Stomach smooth muscle (tissue), 2 donors: ENCODE results near the gene PCNX3.

Source experiments
- H3K27ac ChIP-seq: one replicate; pipeline ENCODE4 v1.7.0; 2013; ENCODE audit warnings: mild to moderate bottlenecking, low read length, inconsistent platforms
- H3K27me3 ChIP-seq, 2 donors: one replicate each; pipeline ENCODE4 v1.7.0; 2013; ENCODE audit warnings: low read length in 2 of 2; ENCODE audit not compliant: insufficient read depth in 2 of 2, control insufficient read depth in 1 of 2
- H3K36me3 ChIP-seq, 2 donors: one replicate each; pipeline ENCODE4 v1.7.0; 2013; ENCODE audit warnings: low read length in 2 of 2; ENCODE audit not compliant: control insufficient read depth in 2 of 2, insufficient read depth in 2 of 2
- H3K4me1 ChIP-seq: one replicate; pipeline ENCODE4 v1.7.0; 2013; ENCODE audit warnings: low read length; ENCODE audit not compliant: control insufficient read depth, insufficient read depth
- H3K4me3 ChIP-seq, 2 donors: one replicate each; pipeline ENCODE4 v1.7.0; 2013; ENCODE audit warnings: low read length in 2 of 2
- H3K9ac ChIP-seq, 2 donors: one replicate each; pipeline ENCODE4 v1.7.0; 2013; ENCODE audit warnings: low read length in 2 of 2, mild to moderate bottlenecking in 1 of 2
- H3K9me3 ChIP-seq, 2 donors: one replicate each; pipeline ENCODE4 v1.7.0; 2013; ENCODE audit warnings: low read length in 2 of 2; ENCODE audit not compliant: control insufficient read depth in 2 of 2
- donor health status: healthy.
- donor health status: Pancreatic carcinoma.

PCNX3 gene

DNA sequence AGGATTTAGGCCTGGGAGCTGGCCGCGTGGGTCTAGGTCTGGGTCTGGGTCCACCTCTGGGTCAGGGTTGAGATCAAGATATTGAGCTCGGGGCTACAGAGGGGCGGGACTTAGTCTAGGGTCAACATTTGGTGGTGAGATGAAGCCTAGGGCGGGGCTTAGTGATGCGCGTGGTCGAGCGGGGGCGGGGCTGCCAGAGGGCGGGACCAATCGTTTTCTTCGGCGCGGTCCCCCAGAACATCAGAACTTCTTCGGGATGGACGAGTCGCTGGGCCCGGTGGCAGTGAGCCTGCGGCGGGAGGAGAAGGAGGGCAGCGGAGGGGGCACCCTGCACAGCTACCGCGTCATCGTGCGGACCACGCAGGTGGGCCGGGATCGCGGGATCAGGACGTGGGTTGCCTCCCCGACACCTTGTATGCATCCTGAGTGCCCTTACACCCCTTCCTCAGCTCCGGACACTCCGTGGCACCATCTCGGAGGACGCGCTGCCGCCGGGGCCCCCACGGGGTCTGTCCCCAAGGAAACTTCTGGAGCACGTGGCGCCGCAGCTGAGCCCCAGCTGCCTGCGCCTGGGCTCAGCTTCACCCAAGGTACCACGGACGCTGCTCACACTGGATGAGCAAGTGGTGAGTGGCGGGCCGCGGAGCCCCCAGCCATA, 26.6 kb downstream of the PCNX3 start:
- Histone ChIP-seq H3K27me3 (no peaks in the 10 kb centered on the region), H3K4me1 (peaks cover 41% of the 10 kb centered on the region), H3K27ac (no peak overlapping the region), H3K36me3 (peaks cover 4 to 10% of the 10 kb centered on the region in 2 donors), H3K4me3 (no peak overlapping the region), H3K9ac (no peak overlapping the region), H3K9me3 (no peaks in the 10 kb centered on the region)

DNA sequence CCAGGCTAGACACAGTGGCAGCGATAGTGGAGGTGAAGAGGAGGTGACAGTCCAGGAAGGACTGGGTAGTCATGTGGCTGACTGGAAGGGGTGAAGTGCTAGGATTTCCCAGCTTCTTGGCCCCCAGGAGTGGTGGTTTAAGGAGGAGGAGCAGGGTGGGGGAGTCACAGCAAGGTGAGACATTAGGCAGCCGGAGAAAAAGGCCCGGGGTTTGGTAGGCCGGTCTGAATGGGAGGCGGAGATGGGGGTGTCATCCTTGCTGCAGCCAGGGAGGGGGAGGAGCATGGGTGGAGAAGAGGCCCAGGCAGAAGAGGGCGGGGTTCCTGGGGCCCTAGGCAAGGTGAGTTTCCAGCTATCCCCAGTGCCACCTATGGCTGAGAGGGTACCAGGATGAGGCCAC, 28.4 kb downstream of the PCNX3 start:
- Histone ChIP-seq H3K36me3 (peaks cover 4 to 12% of the 10 kb centered on the region in 2 donors), H3K4me3 (no peak overlapping the region), H3K27ac (no peak overlapping the region), H3K9ac (no peak overlapping the region), H3K9me3 (no peaks in the 10 kb centered on the region), H3K4me1 (peaks cover 33% of the 10 kb centered on the region), H3K27me3 (no peaks in the 10 kb centered on the region)

DNA sequence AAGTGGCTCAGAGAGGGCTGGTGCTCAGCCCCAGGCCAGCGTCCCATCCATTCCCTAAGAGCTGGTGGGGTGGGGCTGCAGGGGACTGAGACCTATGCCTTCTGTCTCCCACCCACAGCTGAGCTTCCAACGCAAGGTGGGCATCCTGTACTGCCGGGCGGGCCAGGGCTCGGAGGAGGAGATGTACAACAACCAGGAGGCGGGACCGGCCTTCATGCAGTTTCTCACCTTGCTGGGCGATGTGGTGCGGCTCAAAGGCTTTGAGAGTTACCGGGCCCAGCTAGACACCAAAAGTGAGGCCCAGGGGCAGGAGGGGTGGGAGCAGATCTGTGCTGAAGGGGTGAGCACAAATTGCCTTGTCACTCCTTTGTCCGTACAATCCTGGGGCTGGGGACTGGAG, 29.3 kb downstream of the PCNX3 start:
- H3K36me3 ChIP-seq: peaks cover 1 to 13% of the 10 kb centered on the region in 2 donors
- H3K9ac ChIP-seq: no peak overlapping the region
- peaks cover 32% of the 10 kb centered on the region for H3K4me1 ChIP-seq
- H3K27ac ChIP-seq: no peak overlapping the region
- H3K27me3 ChIP-seq: no peaks in the 10 kb centered on the region
- no peaks in the 10 kb centered on the region for H3K9me3 ChIP-seq
- no peak overlapping the region for H3K4me3 ChIP-seq

- peaks cover 24% of the 10 kb centered on the region for H3K4me1 ChIP-seq
- no peaks in the 10 kb centered on the region for H3K27me3 ChIP-seq
- no peak overlapping the region for H3K9ac ChIP-seq
- H3K4me3 ChIP-seq: no peak overlapping the region
- no peak overlapping the region for H3K27ac ChIP-seq
- no peaks in the 10 kb centered on the region for H3K9me3 ChIP-seq
- H3K36me3 ChIP-seq: peaks cover 0 to 13% of the 10 kb centered on the region in 2 donors
Observed at GRCh38 chr11:65645710-65646109, 30.1 kb downstream of the PCNX3 start.

GRCh38 chr11:65646288-65646957, 30.8 kb downstream of the PCNX3 start:
- Histone ChIP-seq H3K9me3 (no peaks in the 10 kb centered on the region), H3K4me1 (peaks cover 21% of the 10 kb centered on the region), H3K9ac (no peak overlapping the region), H3K36me3 (peaks cover 0 to 15% of the 10 kb centered on the region in 2 donors), H3K4me3 (no peak overlapping the region), H3K27ac (no peak overlapping the region), H3K27me3 (no peaks in the 10 kb centered on the region)

DNA sequence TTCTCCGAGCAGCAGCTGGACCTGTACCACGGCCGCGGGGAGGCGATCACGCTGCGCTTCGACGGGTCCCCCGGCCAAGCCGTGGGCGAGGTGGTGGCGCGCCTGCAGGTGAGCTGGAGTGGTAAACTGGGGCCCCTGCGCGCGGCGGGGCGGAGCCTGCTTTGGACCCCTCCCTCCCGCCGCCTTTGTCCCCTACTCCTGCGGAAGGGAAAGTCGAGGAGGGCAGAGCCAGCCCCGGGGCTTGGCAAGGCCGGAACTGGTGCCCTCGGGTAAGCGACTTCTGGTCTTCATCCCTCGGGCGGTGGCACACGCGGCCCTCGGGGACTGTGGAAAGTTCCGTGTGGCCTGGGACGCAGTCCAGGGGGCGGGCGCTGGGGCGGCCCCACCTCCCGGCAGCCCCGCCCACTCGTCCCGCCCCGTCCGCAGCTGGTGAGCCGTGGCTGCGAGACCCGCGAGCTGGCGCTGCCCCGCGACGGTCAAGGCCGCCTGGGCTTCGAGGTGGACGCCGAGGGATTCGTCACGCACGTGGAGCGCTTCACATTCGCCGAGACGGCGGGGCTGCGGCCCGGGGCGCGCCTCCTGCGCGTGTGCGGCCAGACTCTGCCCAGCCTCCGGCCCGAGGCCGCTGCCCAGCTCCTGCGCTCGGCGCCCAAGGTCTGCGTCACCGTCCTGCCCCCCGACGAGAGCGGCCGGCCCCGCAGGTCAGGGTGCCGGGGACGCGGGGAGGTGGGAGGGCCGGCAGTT, 31.6 kb downstream of the PCNX3 start:
- H3K9ac ChIP-seq: no peak overlapping the region
- peaks cover 0 to 15% of the 10 kb centered on the region in 2 donors for H3K36me3 ChIP-seq
- H3K4me1 ChIP-seq: peaks cover 28% of the 10 kb centered on the region
- no peaks in the 10 kb centered on the region for H3K27me3 ChIP-seq
- H3K27ac ChIP-seq: no peak overlapping the region
- no peaks in the 10 kb centered on the region for H3K9me3 ChIP-seq
- peak overlapping the region in 1 of 2 donors; percentile 49 for H3K4me3 ChIP-seq

- H3K27me3 ChIP-seq: no peaks in the 10 kb centered on the region
- H3K27ac ChIP-seq: peak overlapping the region; percentile 24
- H3K36me3 ChIP-seq: peaks cover 0 to 13% of the 10 kb centered on the region in 2 donors
- no peaks in the 10 kb centered on the region for H3K9me3 ChIP-seq
- H3K9ac ChIP-seq: no peak overlapping the region
- peaks cover 48% of the 10 kb centered on the region for H3K4me1 ChIP-seq
- no peak overlapping the region for H3K4me3 ChIP-seq
Observed at GRCh38 chr11:65648997-65649493, 33.5 kb downstream of the PCNX3 start.

DNA sequence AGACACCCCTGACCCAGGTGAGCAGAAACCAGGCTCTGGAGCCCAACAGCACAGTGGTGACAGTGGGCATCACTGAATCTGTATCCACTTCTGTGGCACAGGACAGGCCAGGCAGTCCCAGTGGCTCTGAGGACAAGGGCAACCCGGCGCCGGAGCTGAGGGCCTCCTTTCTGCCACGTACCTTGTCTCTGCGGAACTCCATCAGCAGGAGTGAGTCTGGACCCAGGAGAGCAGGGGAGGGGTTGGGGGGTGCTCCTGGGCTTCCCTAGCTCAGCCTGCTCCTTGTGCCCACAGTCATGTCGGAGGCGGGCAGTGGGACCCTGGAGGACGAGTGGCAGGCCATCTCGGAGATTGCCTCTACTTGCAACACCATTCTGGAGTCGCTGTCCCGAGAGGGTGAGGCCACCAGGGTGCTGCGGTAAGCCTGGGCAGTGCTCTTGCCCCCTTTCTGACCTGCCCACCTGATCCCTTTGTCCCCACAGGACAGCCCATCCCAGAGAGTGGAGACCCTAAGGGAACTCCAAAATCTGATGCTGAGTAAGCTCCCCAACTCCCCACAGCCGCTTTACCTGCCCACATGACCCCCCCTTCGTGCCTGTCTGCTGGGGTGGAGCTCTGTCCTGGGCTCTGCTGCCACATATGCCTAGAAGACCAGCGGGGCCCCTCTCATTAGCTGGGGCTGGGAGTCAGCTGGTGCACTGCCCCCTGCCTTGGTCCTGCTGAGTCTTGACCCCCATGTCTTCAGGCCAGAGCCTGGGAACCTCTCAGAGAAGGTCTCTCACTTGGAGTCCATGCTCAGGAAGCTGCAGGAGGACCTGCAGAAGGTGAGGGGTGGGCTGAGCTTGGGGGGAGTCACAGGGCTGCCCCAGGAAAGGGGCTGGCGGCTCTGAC, 34.3 kb downstream of the PCNX3 start:
- Histone ChIP-seq H3K4me3 (no peak overlapping the region), H3K4me1 (peaks cover 54% of the 10 kb centered on the region), H3K9me3 (no peaks in the 10 kb centered on the region), H3K36me3 (peaks cover 2 to 17% of the 10 kb centered on the region in 2 donors), H3K27me3 (no peaks in the 10 kb centered on the region), H3K27ac (peak overlapping the region; percentile 24), H3K9ac (no peak overlapping the region)

DNA sequence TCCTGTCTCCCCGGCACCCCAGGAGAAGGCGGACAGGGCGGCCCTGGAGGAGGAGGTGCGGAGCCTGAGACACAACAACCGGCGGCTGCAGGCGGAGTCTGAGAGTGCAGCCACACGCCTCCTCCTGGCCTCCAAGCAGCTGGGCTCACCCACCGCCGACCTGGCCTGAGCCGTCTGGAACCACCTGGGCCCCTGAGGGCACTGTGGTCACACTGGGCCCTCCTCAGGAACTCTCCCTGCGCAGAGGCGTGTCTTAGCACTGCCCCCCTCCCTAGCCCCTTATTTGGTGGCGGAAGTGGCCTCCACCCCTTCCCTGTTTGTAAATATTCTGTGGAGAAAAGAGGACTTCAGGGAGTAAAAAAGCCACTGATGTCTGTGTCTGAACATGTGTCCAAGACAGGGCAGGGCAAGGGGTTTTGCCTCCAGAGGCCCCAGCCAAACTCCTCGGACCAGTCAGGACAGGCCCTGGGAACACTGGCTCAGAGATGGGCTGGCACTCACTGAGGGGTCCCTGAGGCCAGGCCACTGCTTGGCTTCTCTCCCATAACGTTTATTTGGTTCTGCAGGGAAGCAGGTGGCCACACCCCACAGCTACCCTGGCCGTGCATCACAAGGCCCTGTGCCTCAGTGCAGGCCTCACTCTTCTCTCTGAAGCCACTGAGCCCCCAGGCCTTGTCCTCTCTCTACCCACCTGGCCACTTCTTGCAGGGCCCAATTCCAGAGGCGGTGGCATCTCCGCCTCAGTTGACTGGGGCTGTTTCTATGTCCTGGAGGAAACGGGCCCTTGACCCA, 35.2 kb downstream of the PCNX3 start:
- no peak overlapping the region for H3K4me3 ChIP-seq
- H3K9me3 ChIP-seq: no peaks in the 10 kb centered on the region
- no peak overlapping the region for H3K9ac ChIP-seq
- H3K27me3 ChIP-seq: no peaks in the 10 kb centered on the region
- H3K27ac ChIP-seq: peak overlapping the region; percentile 98
- peaks cover 51% of the 10 kb centered on the region for H3K4me1 ChIP-seq
- H3K36me3 ChIP-seq: peaks cover 11 to 21% of the 10 kb centered on the region in 2 donors

DNA sequence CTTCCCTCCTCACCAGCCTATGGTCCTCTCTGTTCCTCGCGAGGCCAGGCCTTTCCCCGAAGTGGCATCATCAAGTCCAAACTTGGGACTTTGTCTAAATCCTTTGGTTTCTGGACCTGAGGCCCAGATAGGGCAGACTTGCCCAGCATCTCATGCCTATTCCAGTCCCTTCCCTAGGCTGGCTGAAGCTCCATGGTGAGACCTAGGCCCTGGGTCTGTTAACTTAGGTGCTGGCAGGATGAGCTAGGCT, 35.7 kb downstream of the PCNX3 start:
- peaks cover 51% of the 10 kb centered on the region for H3K4me1 ChIP-seq
- H3K27ac ChIP-seq: peak overlapping the region; percentile 98
- peak overlapping the region in 1 of 2 donors; percentile 81 for H3K9ac ChIP-seq
- no peaks in the 10 kb centered on the region for H3K9me3 ChIP-seq
- peaks cover 16 to 26% of the 10 kb centered on the region in 2 donors for H3K36me3 ChIP-seq
- H3K27me3 ChIP-seq: no peaks in the 10 kb centered on the region
- no peak overlapping the region for H3K4me3 ChIP-seq
